ENCODE measurements around the gene KNSTRN.

KNSTRN gene

DNA sequence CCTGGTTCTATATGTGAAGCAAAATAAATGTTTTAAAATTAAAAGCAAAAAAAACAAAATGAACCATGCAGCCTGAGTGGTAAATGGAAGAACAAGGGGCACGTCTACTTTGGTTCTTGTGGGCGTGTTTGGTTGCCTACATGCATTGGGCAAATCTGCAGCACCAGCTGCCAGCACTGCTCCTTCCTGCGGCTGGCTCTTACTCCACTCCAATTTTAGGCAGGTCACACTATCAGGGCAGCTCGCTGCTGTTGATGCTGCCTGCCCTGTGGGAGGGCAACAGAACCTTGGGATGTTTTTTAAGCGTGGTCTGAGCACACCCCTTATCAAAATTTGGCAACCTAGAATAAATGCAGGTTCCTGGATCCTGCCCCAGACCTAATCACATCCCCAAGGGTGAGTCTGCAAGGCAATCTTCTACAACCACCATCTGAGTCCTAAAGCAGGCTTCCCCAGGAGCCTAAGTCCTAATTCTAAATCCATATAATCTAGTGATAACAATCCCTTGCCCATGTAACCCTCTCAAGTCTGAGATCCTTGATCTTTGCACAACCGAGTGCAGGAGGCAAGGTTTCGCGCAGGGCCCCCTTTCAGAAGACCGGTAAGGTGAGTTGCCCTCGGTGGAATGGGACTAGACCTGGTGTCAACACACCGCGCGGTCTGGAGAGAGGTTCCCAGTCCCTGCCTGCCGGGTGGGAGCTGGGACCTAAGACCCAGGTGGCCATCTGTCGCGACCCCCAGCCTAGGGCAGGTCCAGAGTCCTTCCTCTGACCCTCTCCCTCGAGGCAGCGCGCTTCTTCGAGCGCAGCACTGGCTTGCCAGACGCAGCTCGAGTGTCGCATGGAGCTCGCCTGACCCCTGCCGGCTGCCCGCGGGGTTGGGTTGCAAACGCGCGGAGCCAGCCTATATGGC, 39.0 kb downstream of the KNSTRN start:
- POLR2A ChIA-PET: interaction anchor here (0.7 to 1.7 kb wide), 5 partner anchors 9 to 98 kb away, joined by 3 to 9 read pairs (median 6); partner anchors contain the start of genes INAFM2 and IVD
- no peak overlapping the region for H3K4me3 ChIP-seq (ENCODE audit: low read depth, low read length)
- TF ChIP-seq ZNF549 (tag by site-specific recombination; IDR thresholded peaks at IDR 0.05): no peak
- TF ChIP-seq ZNF146 (tag by site-specific recombination; IDR thresholded peaks at IDR 0.05): no peak
- TF ChIP-seq, protein P1, sequence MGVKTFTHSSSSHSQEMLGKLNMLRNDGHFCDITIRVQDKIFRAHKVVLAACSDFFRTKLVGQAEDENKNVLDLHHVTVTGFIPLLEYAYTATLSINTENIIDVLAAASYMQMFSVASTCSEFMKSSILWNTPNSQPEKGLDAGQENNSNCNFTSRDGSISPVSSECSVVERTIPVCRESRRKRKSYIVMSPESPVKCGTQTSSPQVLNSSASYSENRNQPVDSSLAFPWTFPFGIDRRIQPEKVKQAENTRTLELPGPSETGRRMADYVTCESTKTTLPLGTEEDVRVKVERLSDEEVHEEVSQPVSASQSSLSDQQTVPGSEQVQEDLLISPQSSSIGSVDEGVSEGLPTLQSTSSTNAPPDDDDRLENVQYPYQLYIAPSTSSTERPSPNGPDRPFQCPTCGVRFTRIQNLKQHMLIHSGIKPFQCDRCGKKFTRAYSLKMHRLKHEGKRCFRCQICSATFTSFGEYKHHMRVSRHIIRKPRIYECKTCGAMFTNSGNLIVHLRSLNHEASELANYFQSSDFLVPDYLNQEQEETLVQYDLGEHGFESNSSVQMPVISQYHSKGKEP (tag by site-specific recombination; IDR thresholded peaks at IDR 0.05): peak; percentile 58; the same call in 1 of the 2 replicates
- TF ChIP-seq ZNF561 (tag by site-specific recombination; IDR thresholded peaks at IDR 0.05; ENCODE audit: borderline replicate concordance): 0 out of 2 replicates have a peak, but pooled peaks have one; percentile 54
- TF ChIP-seq, protein P2, sequence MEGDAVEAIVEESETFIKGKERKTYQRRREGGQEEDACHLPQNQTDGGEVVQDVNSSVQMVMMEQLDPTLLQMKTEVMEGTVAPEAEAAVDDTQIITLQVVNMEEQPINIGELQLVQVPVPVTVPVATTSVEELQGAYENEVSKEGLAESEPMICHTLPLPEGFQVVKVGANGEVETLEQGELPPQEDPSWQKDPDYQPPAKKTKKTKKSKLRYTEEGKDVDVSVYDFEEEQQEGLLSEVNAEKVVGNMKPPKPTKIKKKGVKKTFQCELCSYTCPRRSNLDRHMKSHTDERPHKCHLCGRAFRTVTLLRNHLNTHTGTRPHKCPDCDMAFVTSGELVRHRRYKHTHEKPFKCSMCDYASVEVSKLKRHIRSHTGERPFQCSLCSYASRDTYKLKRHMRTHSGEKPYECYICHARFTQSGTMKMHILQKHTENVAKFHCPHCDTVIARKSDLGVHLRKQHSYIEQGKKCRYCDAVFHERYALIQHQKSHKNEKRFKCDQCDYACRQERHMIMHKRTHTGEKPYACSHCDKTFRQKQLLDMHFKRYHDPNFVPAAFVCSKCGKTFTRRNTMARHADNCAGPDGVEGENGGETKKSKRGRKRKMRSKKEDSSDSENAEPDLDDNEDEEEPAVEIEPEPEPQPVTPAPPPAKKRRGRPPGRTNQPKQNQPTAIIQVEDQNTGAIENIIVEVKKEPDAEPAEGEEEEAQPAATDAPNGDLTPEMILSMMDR (tag by site-specific recombination; IDR thresholded peaks at IDR 0.05): peak; percentile 72; the same call in 1 of the 2 replicates
- TF ChIP-seq GLIS2 (tag by site-specific recombination; IDR thresholded peaks at IDR 0.05): peak; percentile 86
- no peak for TF ChIP-seq ZNF560 (tag by site-specific recombination; IDR thresholded peaks at IDR 0.05; ENCODE audit: borderline replicate concordance)
- peak; percentile 74 for TF ChIP-seq ZBTB20 (tag by site-specific recombination; IDR thresholded peaks at IDR 0.05)
- peak; percentile 69 for TF ChIP-seq ZNF654 (tag by site-specific recombination; IDR thresholded peaks at IDR 0.05; ENCODE audit: low read depth)
- no peak for TF ChIP-seq ZNF223 (tag by site-specific recombination; IDR thresholded peaks at IDR 0.05)
- TF ChIP-seq ZBTB17 (tag by site-specific recombination; IDR thresholded peaks at IDR 0.05): peak; percentile 89
- TF ChIP-seq, protein P3, sequence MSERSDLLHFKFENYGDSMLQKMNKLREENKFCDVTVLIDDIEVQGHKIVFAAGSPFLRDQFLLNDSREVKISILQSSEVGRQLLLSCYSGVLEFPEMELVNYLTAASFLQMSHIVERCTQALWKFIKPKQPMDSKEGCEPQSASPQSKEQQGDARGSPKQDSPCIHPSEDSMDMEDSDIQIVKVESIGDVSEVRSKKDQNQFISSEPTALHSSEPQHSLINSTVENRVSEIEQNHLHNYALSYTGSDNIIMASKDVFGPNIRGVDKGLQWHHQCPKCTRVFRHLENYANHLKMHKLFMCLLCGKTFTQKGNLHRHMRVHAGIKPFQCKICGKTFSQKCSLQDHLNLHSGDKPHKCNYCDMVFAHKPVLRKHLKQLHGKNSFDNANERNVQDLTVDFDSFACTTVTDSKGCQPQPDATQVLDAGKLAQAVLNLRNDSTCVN (tag by site-specific recombination; optimal IDR thresholded peaks at IDR 0.05): peak; percentile 36
- TF ChIP-seq SP7 (tag by site-specific recombination; IDR thresholded peaks at IDR 0.05): 0 out of 2 replicates have a peak, but pooled peaks have one; percentile 15
- TF ChIP-seq, protein P4, sequence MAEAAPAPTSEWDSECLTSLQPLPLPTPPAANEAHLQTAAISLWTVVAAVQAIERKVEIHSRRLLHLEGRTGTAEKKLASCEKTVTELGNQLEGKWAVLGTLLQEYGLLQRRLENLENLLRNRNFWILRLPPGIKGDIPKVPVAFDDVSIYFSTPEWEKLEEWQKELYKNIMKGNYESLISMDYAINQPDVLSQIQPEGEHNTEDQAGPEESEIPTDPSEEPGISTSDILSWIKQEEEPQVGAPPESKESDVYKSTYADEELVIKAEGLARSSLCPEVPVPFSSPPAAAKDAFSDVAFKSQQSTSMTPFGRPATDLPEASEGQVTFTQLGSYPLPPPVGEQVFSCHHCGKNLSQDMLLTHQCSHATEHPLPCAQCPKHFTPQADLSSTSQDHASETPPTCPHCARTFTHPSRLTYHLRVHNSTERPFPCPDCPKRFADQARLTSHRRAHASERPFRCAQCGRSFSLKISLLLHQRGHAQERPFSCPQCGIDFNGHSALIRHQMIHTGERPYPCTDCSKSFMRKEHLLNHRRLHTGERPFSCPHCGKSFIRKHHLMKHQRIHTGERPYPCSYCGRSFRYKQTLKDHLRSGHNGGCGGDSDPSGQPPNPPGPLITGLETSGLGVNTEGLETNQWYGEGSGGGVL (tag by site-specific recombination; IDR thresholded peaks at IDR 0.05): no peak
- TF ChIP-seq ZNF132 (tag by site-specific recombination; IDR thresholded peaks at IDR 0.05; ENCODE audit: borderline replicate concordance): no peak
- TF ChIP-seq, protein P5, sequence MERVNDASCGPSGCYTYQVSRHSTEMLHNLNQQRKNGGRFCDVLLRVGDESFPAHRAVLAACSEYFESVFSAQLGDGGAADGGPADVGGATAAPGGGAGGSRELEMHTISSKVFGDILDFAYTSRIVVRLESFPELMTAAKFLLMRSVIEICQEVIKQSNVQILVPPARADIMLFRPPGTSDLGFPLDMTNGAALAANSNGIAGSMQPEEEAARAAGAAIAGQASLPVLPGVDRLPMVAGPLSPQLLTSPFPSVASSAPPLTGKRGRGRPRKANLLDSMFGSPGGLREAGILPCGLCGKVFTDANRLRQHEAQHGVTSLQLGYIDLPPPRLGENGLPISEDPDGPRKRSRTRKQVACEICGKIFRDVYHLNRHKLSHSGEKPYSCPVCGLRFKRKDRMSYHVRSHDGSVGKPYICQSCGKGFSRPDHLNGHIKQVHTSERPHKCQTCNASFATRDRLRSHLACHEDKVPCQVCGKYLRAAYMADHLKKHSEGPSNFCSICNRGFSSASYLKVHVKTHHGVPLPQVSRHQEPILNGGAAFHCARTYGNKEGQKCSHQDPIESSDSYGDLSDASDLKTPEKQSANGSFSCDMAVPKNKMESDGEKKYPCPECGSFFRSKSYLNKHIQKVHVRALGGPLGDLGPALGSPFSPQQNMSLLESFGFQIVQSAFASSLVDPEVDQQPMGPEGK (tag by site-specific recombination; IDR thresholded peaks at IDR 0.05): peak; percentile 22; the same call in 1 of the 2 replicates
- TF ChIP-seq ZNF629 (tag by site-specific recombination; IDR thresholded peaks at IDR 0.05): peak; percentile 20; the same call in 1 of the 2 replicates
- peak; percentile 30; the same call in 1 of the 2 replicates for TF ChIP-seq ZNF600 (tag by site-specific recombination; IDR thresholded peaks at IDR 0.05)
- TF ChIP-seq ZSCAN30 (tag by site-specific recombination; IDR thresholded peaks at IDR 0.05): no peak
- no peak for TF ChIP-seq WT1 (tag by site-specific recombination; IDR thresholded peaks at IDR 0.05)
- peak; percentile 57 for TF ChIP-seq ZNF335 (tag by site-specific recombination; conservative IDR thresholded peaks at IDR 0.05)
- 0 out of 2 replicates have a peak, but pooled peaks have one; percentile 44 for TF ChIP-seq KLF10 (tag by site-specific recombination; IDR thresholded peaks at IDR 0.05)

More for the DNA sequence above, 39.0 kb downstream of the KNSTRN start:
- Histone ChIP-seq H3K4me1 (ENCODE audit: control insufficient read depth, insufficient read depth, low read length) (no peaks in the 10 kb centered on the region; the same call in 1 of the 2 replicates), H3K27ac (ENCODE audit: extremely low read depth, low read depth, low read length) (no peak overlapping the region), H3K36me3 (ENCODE audit: control insufficient read depth in 2 of 2, insufficient read depth in 1 of 2, low read length in 2 of 2) (peaks cover 0 to 14% of the 10 kb centered on the region in 2 experiments; a peak in 2 of 3 replicates), H3K9me3 (ENCODE audit: control insufficient read depth, insufficient read depth, low read depth, low read length) (no peaks in the 10 kb centered on the region)
- CTCF ChIA-PET: interaction anchor here (0.5 to 2.8 kb wide), 18 partner anchors 9 to 200 kb away, joined by 3 to 11 read pairs (median 3); no protein-coding TSS in a partner anchor
